Smooth muscle cell (in vitro differentiated cells): ENCODE measurements around the gene GARS1. TPM values are rescaled to one million over a fixed set of nuclear protein-coding genes. Genes with fewer than 3 reads are reported as not detected.

ENCODE experiments used
- DNase-seq: peaks from one replicate; lab custom pipeline; 2025; ENCODE audit not compliant: unreplicated experiment; lab: John Stamatoyannopoulos, UW
- H2AFZ ChIP-seq: fragments of 200-600 bp; sonication (generic); 2 replicates; pipeline ENCODE4 v1.6.0; 2016; ENCODE audit warnings: antibody characterized with exemption, low read depth, mild to moderate bottlenecking
- H3F3A ChIP-seq: fragments of 200-600 bp; sonication (generic); 2 replicates; pipeline ENCODE4 v1.6.0; 2017; ENCODE audit warnings: antibody characterized with exemption, low read depth
- H3K27ac ChIP-seq: fragments of 200-600 bp; sonication (generic); 2 replicates; pipeline ENCODE4 v1.5.1; 2016; ENCODE audit warnings: low read depth, mild to moderate bottlenecking
- H3K27me3 ChIP-seq: fragments of 200-600 bp; sonication (generic); 2 replicates; pipeline ENCODE4 v1.6.1; 2016; ENCODE audit warnings: low read depth, mild to moderate bottlenecking
- H3K36me3 ChIP-seq: fragments of 200-600 bp; sonication (generic); 2 replicates; pipeline ENCODE4 v1.5.1; 2016; ENCODE audit warnings: low read depth
- H3K4me1 ChIP-seq: fragments of 200-600 bp; sonication (generic); 2 replicates; pipeline ENCODE4 v1.5.1; 2016; ENCODE audit warnings: low read depth
- H3K4me2 ChIP-seq: fragments of 200-600 bp; sonication (generic); 2 replicates; pipeline ENCODE4 v1.6.0; 2016; ENCODE audit warnings: mild to moderate bottlenecking
- H3K4me3 ChIP-seq: fragments of 200-600 bp; sonication (generic); 2 replicates; pipeline ENCODE4 v1.5.1; 2016; ENCODE audit warnings: mild to moderate bottlenecking
- H3K79me2 ChIP-seq: fragments of 200-600 bp; sonication (generic); 2 replicates; pipeline ENCODE4 v1.6.0; 2016; ENCODE audit warnings: low read depth, mild to moderate bottlenecking
- H3K9ac ChIP-seq: fragments of 200-600 bp; sonication (generic); 2 replicates; pipeline ENCODE4 v1.6.0; 2016; ENCODE audit warnings: low read depth
- H3K9me3 ChIP-seq: fragments of 200-600 bp; sonication (generic); replicated peaks from 2 replicates; pipeline ENCODE4 v1.5.1; 2016; ENCODE audit warnings: low read depth
- H4K20me1 ChIP-seq: fragments of 200-600 bp; sonication (generic); 2 replicates; pipeline ENCODE4 v1.6.0; 2016; ENCODE audit warnings: low read depth
- WGBS: methylation state at CpG from one replicate; pipeline ENCODE4 v1.1.7; 2016; ENCODE audit warnings: low lambda C conversion rate; 5-methylcytosine and 5-hydroxymethylcytosine counted together
- polyA plus RNA-seq: library from polyadenylated mRNA; unstranded; fragments of >200 nt; fragmentation: Nextera tagmentation; extraction: Ambion mirVana; gene quantifications from 2 replicates; pipeline ENCODE4 v1.2.1, GENCODE V29; 2016
- total RNA-seq: library from RNA; depleted of rRNA; stranded (reverse); fragments of >200 nt; gene quantifications from 2 replicates; pipeline ENCODE4 v1.2.3, GENCODE V29; 2014
- TF ChIP-seq, protein P1 (sequence below): fragments of 200-600 bp; sonication (generic); IDR thresholded peaks from 2 replicates; pipeline ENCODE4 v1.5.1; 2017; ENCODE audit warnings: borderline replicate concordance, mild to moderate bottlenecking, antibody characterized with exemption; ENCODE audit not compliant: insufficient read depth, poor library complexity, severe bottlenecking

Gene GARS1
- total and polyA plus RNA-seq, 2 experiments from 2014 or later = 233 to 299 TPM

GRCh38 chr7:30553546-30553945 is 41.1 kb upstream of the GARS1 start:
- H3K79me2 ChIP-seq = no peaks in the 10 kb centered on the region
- no peaks in the 10 kb centered on the region for H4K20me1 ChIP-seq
- no peak overlapping the region for H2AFZ ChIP-seq
- H3K27ac ChIP-seq = no peak overlapping the region
- no peaks in the 10 kb centered on the region for H3F3A ChIP-seq
- no peaks in the 10 kb centered on the region for H3K36me3 ChIP-seq
- H3K4me3 ChIP-seq = no peak overlapping the region
- peaks cover 35% of the 10 kb centered on the region for H3K4me1 ChIP-seq
- no peaks in the 10 kb centered on the region for H3K27me3 ChIP-seq
- DNase-seq = no peak
- H3K4me2 ChIP-seq = no peak overlapping the region
- WGBS = 90% methylated on average over 3 of the region's 3 CpGs
- no peak overlapping the region for H3K9ac ChIP-seq
- no peaks in the 10 kb centered on the region for H3K9me3 ChIP-seq
- TF ChIP-seq, protein P1, sequence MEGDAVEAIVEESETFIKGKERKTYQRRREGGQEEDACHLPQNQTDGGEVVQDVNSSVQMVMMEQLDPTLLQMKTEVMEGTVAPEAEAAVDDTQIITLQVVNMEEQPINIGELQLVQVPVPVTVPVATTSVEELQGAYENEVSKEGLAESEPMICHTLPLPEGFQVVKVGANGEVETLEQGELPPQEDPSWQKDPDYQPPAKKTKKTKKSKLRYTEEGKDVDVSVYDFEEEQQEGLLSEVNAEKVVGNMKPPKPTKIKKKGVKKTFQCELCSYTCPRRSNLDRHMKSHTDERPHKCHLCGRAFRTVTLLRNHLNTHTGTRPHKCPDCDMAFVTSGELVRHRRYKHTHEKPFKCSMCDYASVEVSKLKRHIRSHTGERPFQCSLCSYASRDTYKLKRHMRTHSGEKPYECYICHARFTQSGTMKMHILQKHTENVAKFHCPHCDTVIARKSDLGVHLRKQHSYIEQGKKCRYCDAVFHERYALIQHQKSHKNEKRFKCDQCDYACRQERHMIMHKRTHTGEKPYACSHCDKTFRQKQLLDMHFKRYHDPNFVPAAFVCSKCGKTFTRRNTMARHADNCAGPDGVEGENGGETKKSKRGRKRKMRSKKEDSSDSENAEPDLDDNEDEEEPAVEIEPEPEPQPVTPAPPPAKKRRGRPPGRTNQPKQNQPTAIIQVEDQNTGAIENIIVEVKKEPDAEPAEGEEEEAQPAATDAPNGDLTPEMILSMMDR = no peak

DNA sequence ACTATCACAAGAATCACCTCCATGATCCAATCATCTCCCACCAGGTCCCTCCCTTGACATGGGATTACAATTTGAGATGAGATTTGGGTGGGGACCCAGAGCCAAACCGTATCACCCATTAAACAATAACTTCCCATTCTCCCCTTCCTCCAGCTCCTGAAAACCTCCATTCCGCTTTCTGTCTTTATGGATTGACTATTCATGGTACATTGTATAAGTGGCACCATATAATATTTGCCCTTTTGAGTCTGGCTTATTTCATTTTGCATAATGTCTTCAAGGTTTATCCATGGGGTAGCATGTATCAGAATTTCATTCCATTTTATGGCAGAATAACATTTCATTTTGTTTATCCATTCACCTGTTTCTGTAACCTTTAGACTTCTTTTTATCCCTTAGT is 39.2 kb upstream of the GARS1 start:
- Histone ChIP-seq H3K9ac (no peak overlapping the region), H4K20me1 (no peaks in the 10 kb centered on the region), H3K36me3 (no peaks in the 10 kb centered on the region), H2AFZ (no peak overlapping the region), H3K4me3 (no peak overlapping the region), H3K27me3 (no peaks in the 10 kb centered on the region), H3K4me2 (no peak overlapping the region), H3K79me2 (no peaks in the 10 kb centered on the region), H3K4me1 (peaks cover 21% of the 10 kb centered on the region), H3K27ac (no peak overlapping the region), H3K9me3 (no peaks in the 10 kb centered on the region), H3F3A (no peaks in the 10 kb centered on the region)
- TF ChIP-seq, protein P1 = no peak
- 96% methylated on average over 2 of the region's 2 CpGs for WGBS
- no peak for DNase-seq

GRCh38 chr7:30556840-30557239 is 37.8 kb upstream of the GARS1 start:
- H3K4me2 ChIP-seq = no peak overlapping the region

GRCh38 chr7:30557245-30557644 is 37.4 kb upstream of the GARS1 start:
- peaks cover 15% of the 10 kb centered on the region for H3K4me1 ChIP-seq
- no peaks in the 10 kb centered on the region for H3F3A ChIP-seq
- WGBS = 90% methylated on average over 1 of the region's 1 CpG
- no peaks in the 10 kb centered on the region for H3K79me2 ChIP-seq
- no peak overlapping the region for H3K4me3 ChIP-seq
- DNase-seq = no peak
- H4K20me1 ChIP-seq = no peaks in the 10 kb centered on the region
- no peak overlapping the region for H3K4me2 ChIP-seq
- H3K9me3 ChIP-seq = no peaks in the 10 kb centered on the region
- H3K36me3 ChIP-seq = no peaks in the 10 kb centered on the region
- H2AFZ ChIP-seq = no peak overlapping the region
- H3K27me3 ChIP-seq = no peaks in the 10 kb centered on the region
- TF ChIP-seq, protein P1 = no peak
- no peak overlapping the region for H3K27ac ChIP-seq
- H3K9ac ChIP-seq = no peak overlapping the region

More at GRCh38 chr7:30556840-30557239, 37.8 kb upstream of the GARS1 start:
- no peaks in the 10 kb centered on the region for H3K27me3 ChIP-seq
- H2AFZ ChIP-seq = no peak overlapping the region
- TF ChIP-seq, protein P1 = no peak
- 84% methylated on average over 6 of the region's 6 CpGs for WGBS
- no peaks in the 10 kb centered on the region for H4K20me1 ChIP-seq
- no peak overlapping the region for H3K4me3 ChIP-seq
- H3K4me1 ChIP-seq = peaks cover 15% of the 10 kb centered on the region
- no peak overlapping the region for H3K9ac ChIP-seq
- H3K36me3 ChIP-seq = no peaks in the 10 kb centered on the region
- no peaks in the 10 kb centered on the region for H3K9me3 ChIP-seq
- DNase-seq = no peak
- H3K79me2 ChIP-seq = no peaks in the 10 kb centered on the region
- no peak overlapping the region for H3K27ac ChIP-seq
- no peaks in the 10 kb centered on the region for H3F3A ChIP-seq
